Measurements from ENCODE around the gene FAS.

The FAS gene

GRCh38 chr10:88989824-88990383, 694 bp upstream of the FAS start:
- no peaks in the 10 kb centered on the region for H3K36me3 ChIP-seq (ENCODE audit: control insufficient read depth in 1 of 2, insufficient read depth in 2 of 2, low read length in 2 of 2)
- H3K4me1 ChIP-seq (ENCODE audit: control insufficient read depth in 1 of 2, insufficient read depth in 2 of 2, low read length in 2 of 2), result peaks cover 15 to 32% of the 10 kb centered on the region in 2 donors
- H3K4me3 ChIP-seq (ENCODE audit: low read depth in 1 of 2, low read length in 2 of 2), result peak overlapping the region; percentile 89 to 97
- peak overlapping the region; percentile 92 to 95 for H3K9ac ChIP-seq (ENCODE audit: low read depth in 1 of 2, low read length in 2 of 2)
- H3K9me3 ChIP-seq (ENCODE audit: control insufficient read depth in 1 of 2, low read length in 2 of 2), result no peaks in the 10 kb centered on the region
- H3K27me3 ChIP-seq (ENCODE audit: control insufficient read depth in 1 of 2, insufficient read depth in 2 of 2, low read length in 2 of 2), result no peaks in the 10 kb centered on the region
- peak overlapping the region; percentile 95 for H3K27ac ChIP-seq (ENCODE audit: low read depth, low read length)

GRCh38 chr10:88991161-88991898, 732 bp downstream of the FAS start:
- H3K4me3 ChIP-seq (ENCODE audit: low read depth in 1 of 2, low read length in 2 of 2), result peak overlapping the region; percentile 89 to 97
- H3K27me3 ChIP-seq (ENCODE audit: control insufficient read depth in 1 of 2, insufficient read depth in 2 of 2, low read length in 2 of 2), result no peaks in the 10 kb centered on the region
- no peaks in the 10 kb centered on the region for H3K36me3 ChIP-seq (ENCODE audit: control insufficient read depth in 1 of 2, insufficient read depth in 2 of 2, low read length in 2 of 2)
- H3K9ac ChIP-seq (ENCODE audit: low read depth in 1 of 2, low read length in 2 of 2), result peak overlapping the region; percentile 92 to 95
- H3K27ac ChIP-seq (ENCODE audit: low read depth, low read length), result peak overlapping the region; percentile 95
- H3K9me3 ChIP-seq (ENCODE audit: control insufficient read depth in 1 of 2, low read length in 2 of 2), result no peaks in the 10 kb centered on the region
- peaks cover 26 to 45% of the 10 kb centered on the region in 2 donors for H3K4me1 ChIP-seq (ENCODE audit: control insufficient read depth in 1 of 2, insufficient read depth in 2 of 2, low read length in 2 of 2)

- Histone ChIP-seq H3K4me1 (ENCODE audit: control insufficient read depth in 1 of 2, insufficient read depth in 2 of 2, low read length in 2 of 2) (peaks cover 26 to 48% of the 10 kb centered on the region in 2 donors), H3K4me3 (ENCODE audit: low read depth in 1 of 2, low read length in 2 of 2) (peak overlapping the region; percentile 89 to 97), H3K27me3 (ENCODE audit: control insufficient read depth in 1 of 2, insufficient read depth in 2 of 2, low read length in 2 of 2) (no peaks in the 10 kb centered on the region), H3K27ac (ENCODE audit: low read depth, low read length) (peak overlapping the region; percentile 95), H3K9ac (ENCODE audit: low read depth in 1 of 2, low read length in 2 of 2) (peak overlapping the region; percentile 92 to 95), H3K36me3 (ENCODE audit: control insufficient read depth in 1 of 2, insufficient read depth in 2 of 2, low read length in 2 of 2) (no peaks in the 10 kb centered on the region), H3K9me3 (ENCODE audit: control insufficient read depth in 1 of 2, low read length in 2 of 2) (no peaks in the 10 kb centered on the region)
Measured at GRCh38 chr10:88991899-88992320, 1.3 kb downstream of the FAS start.

- H3K9ac ChIP-seq (ENCODE audit: low read depth in 1 of 2, low read length in 2 of 2), result no peak overlapping the region
Measured at GRCh38 chr10:88992921-88993524, 2.4 kb downstream of the FAS start.

GRCh38 chr10:88994019-88994418, 3.4 kb downstream of the FAS start:
- Histone ChIP-seq H3K4me1 (ENCODE audit: control insufficient read depth in 1 of 2, insufficient read depth in 2 of 2, low read length in 2 of 2) (peaks cover 26 to 51% of the 10 kb centered on the region in 2 donors), H3K27me3 (ENCODE audit: control insufficient read depth in 1 of 2, insufficient read depth in 2 of 2, low read length in 2 of 2) (no peaks in the 10 kb centered on the region), H3K9me3 (ENCODE audit: control insufficient read depth in 1 of 2, low read length in 2 of 2) (no peaks in the 10 kb centered on the region), H3K9ac (ENCODE audit: low read depth in 1 of 2, low read length in 2 of 2) (peak overlapping the region in 1 of 2 donors; percentile 31), H3K4me3 (ENCODE audit: low read depth in 1 of 2, low read length in 2 of 2) (no peak overlapping the region), H3K27ac (ENCODE audit: low read depth, low read length) (no peak overlapping the region), H3K36me3 (ENCODE audit: control insufficient read depth in 1 of 2, insufficient read depth in 2 of 2, low read length in 2 of 2) (no peaks in the 10 kb centered on the region)

More at GRCh38 chr10:88992921-88993524, 2.4 kb downstream of the FAS start:
- H3K4me3 ChIP-seq (ENCODE audit: low read depth in 1 of 2, low read length in 2 of 2), result peak overlapping the region; percentile 44 to 89
- no peak overlapping the region for H3K27ac ChIP-seq (ENCODE audit: low read depth, low read length)
- peaks cover 26 to 51% of the 10 kb centered on the region in 2 donors for H3K4me1 ChIP-seq (ENCODE audit: control insufficient read depth in 1 of 2, insufficient read depth in 2 of 2, low read length in 2 of 2)
- H3K36me3 ChIP-seq (ENCODE audit: control insufficient read depth in 1 of 2, insufficient read depth in 2 of 2, low read length in 2 of 2), result no peaks in the 10 kb centered on the region
- no peaks in the 10 kb centered on the region for H3K27me3 ChIP-seq (ENCODE audit: control insufficient read depth in 1 of 2, insufficient read depth in 2 of 2, low read length in 2 of 2)
- H3K9me3 ChIP-seq (ENCODE audit: control insufficient read depth in 1 of 2, low read length in 2 of 2), result no peaks in the 10 kb centered on the region

- Histone ChIP-seq H3K9ac (ENCODE audit: low read depth in 1 of 2, low read length in 2 of 2) (no peak overlapping the region), H3K4me3 (ENCODE audit: low read depth in 1 of 2, low read length in 2 of 2) (no peak overlapping the region), H3K36me3 (ENCODE audit: control insufficient read depth in 1 of 2, insufficient read depth in 2 of 2, low read length in 2 of 2) (no peaks in the 10 kb centered on the region), H3K4me1 (ENCODE audit: control insufficient read depth in 1 of 2, insufficient read depth in 2 of 2, low read length in 2 of 2) (peaks cover 22 to 47% of the 10 kb centered on the region in 2 donors), H3K9me3 (ENCODE audit: control insufficient read depth in 1 of 2, low read length in 2 of 2) (no peaks in the 10 kb centered on the region), H3K27me3 (ENCODE audit: control insufficient read depth in 1 of 2, insufficient read depth in 2 of 2, low read length in 2 of 2) (no peaks in the 10 kb centered on the region), H3K27ac (ENCODE audit: low read depth, low read length) (no peak overlapping the region)
Measured at GRCh38 chr10:88995156-88995876, 4.7 kb downstream of the FAS start.

- Histone ChIP-seq H3K27me3 (ENCODE audit: control insufficient read depth in 1 of 2, insufficient read depth in 2 of 2, low read length in 2 of 2) (no peaks in the 10 kb centered on the region), H3K4me1 (ENCODE audit: control insufficient read depth in 1 of 2, insufficient read depth in 2 of 2, low read length in 2 of 2) (peaks cover 24 to 51% of the 10 kb centered on the region in 2 donors), H3K9ac (ENCODE audit: low read depth in 1 of 2, low read length in 2 of 2) (no peak overlapping the region), H3K36me3 (ENCODE audit: control insufficient read depth in 1 of 2, insufficient read depth in 2 of 2, low read length in 2 of 2) (no peaks in the 10 kb centered on the region), H3K27ac (ENCODE audit: low read depth, low read length) (no peak overlapping the region), H3K4me3 (ENCODE audit: low read depth in 1 of 2, low read length in 2 of 2) (no peak overlapping the region), H3K9me3 (ENCODE audit: control insufficient read depth in 1 of 2, low read length in 2 of 2) (no peaks in the 10 kb centered on the region)
Measured at GRCh38 chr10:88996927-88997326, 6.3 kb downstream of the FAS start.

GRCh38 chr10:88999625-89000024, 9.0 kb downstream of the FAS start:
- H3K9me3 ChIP-seq (ENCODE audit: control insufficient read depth in 1 of 2, low read length in 2 of 2), result no peaks in the 10 kb centered on the region
- H3K9ac ChIP-seq (ENCODE audit: low read depth in 1 of 2, low read length in 2 of 2), result no peak overlapping the region
- no peaks in the 10 kb centered on the region for H3K27me3 ChIP-seq (ENCODE audit: control insufficient read depth in 1 of 2, insufficient read depth in 2 of 2, low read length in 2 of 2)
- H3K4me1 ChIP-seq (ENCODE audit: control insufficient read depth in 1 of 2, insufficient read depth in 2 of 2, low read length in 2 of 2), result peaks cover 15 to 38% of the 10 kb centered on the region in 2 donors
- H3K4me3 ChIP-seq (ENCODE audit: low read depth in 1 of 2, low read length in 2 of 2), result no peak overlapping the region
- peaks cover 0 to 14% of the 10 kb centered on the region in 2 donors for H3K36me3 ChIP-seq (ENCODE audit: control insufficient read depth in 1 of 2, insufficient read depth in 2 of 2, low read length in 2 of 2)
- peak overlapping the region; percentile 4 for H3K27ac ChIP-seq (ENCODE audit: low read depth, low read length)

- Histone ChIP-seq H3K27me3 (ENCODE audit: control insufficient read depth in 1 of 2, insufficient read depth in 2 of 2, low read length in 2 of 2) (no peaks in the 10 kb centered on the region), H3K36me3 (ENCODE audit: control insufficient read depth in 1 of 2, insufficient read depth in 2 of 2, low read length in 2 of 2) (peaks cover 0 to 14% of the 10 kb centered on the region in 2 donors), H3K27ac (ENCODE audit: low read depth, low read length) (no peak overlapping the region), H3K4me1 (ENCODE audit: control insufficient read depth in 1 of 2, insufficient read depth in 2 of 2, low read length in 2 of 2) (peaks cover 5 to 27% of the 10 kb centered on the region in 2 donors), H3K4me3 (ENCODE audit: low read depth in 1 of 2, low read length in 2 of 2) (no peak overlapping the region), H3K9me3 (ENCODE audit: control insufficient read depth in 1 of 2, low read length in 2 of 2) (no peaks in the 10 kb centered on the region), H3K9ac (ENCODE audit: low read depth in 1 of 2, low read length in 2 of 2) (no peak overlapping the region)
Measured at GRCh38 chr10:89001024-89001728, 10.6 kb downstream of the FAS start.
